Stimulated activated CD4-positive, alpha-beta T cell treated with anti-CD3 and anti-CD28 coated beads, Interleukin-4, amount 100 ng/mL, for 24 hours (primary cell): Measurements from ENCODE around the gene FOXP1.

ENCODE experiments used
- DNase-seq: peaks from one replicate; pipeline ENCODE4 v3.0.0-alpha.2; 2020

The FOXP1 gene

DNA sequence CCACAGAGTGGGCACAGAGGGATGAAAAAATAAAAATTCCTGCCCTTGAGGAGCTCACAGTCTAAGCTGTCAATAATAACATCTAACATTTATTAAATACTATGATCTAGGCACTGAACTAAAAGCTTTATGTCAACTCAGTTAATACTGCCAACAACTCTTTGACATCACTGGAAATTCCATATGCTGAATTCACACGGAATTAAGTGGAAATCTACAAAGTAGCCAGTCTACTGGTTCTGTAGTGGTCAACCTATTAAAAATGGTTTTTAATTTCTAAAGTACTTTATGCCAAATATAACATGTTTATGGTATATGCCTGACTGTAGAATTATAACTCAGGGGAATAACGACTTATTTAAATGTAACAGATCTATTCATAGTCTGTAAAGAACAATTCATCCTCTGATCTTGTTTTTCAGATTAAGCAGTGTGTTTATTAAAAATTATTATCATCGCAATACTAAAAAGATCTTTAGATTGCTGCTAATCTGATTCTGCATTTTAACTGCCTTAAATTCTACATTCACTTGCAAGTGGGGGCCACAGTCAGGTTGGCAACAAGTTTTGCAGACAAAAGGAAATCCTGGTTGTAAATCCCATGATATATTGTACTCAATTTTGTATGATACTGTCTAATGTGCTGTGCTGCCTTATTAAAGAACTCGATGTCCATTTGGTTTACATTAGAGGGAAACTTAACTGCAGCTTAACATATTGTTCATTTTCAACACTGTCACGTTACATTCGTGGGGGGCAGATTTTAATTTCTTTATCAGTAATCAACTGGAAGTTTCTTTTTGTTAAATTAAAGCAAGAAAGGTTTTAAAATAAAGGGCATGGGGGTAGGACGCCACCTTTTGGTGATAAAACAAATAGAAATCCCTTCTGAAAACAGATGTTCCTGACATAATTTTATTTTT lies 2.6 kb upstream of the FOXP1 start:
- peak; percentile 46 for DNase-seq

DNA sequence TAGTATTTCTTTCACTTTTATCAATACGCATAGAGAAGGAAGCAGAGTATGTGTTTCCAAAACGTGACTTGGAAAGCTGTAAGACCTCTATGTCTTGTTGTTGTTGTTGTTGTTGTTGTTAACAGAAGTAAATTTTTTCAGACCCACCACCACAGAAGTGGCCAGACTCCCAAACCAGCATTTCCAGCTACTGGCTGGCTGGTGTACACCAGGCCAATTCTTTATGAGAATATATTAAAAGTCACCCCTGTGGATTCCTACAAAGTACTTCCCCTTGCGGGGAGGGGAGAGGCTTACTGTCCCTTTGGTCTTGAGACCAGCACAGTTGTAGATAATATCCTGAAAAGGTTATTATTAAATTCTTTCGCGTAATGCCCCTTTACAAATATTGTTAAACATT lies 1.6 kb upstream of the FOXP1 start:
- DNase-seq, result no peak

DNA sequence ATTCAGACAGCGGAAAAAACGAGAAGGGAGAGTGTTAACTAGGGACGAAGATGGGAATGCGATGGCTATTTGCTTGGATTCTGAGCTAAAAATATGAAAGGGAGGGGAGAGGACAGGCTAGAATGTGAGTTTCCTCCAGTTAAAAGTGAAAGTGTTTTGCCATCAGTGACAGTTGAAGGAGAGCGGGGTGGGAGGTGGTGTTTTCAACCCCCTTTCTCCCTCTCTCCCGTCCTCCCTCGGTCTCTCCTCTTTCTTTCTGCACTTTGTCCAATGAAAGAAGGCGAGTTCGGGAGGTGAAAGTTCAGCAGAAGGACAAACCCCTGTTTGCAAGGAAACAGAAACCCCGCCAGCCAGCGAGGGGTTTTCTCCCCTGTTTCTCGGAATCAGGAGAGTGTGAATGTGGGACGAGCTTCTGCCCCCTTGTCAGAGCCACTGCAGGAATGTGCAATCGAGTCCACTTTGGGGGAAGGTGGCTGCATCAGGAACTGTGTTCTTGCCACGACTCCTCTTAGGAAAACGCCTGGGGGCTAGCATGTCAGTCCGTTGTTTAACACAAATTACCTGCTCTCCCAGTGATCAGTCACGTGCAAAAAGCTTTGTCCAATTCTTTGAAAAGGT lies 975 bp upstream of the FOXP1 start:
- DNase-seq, result peak; percentile 74

DNA sequence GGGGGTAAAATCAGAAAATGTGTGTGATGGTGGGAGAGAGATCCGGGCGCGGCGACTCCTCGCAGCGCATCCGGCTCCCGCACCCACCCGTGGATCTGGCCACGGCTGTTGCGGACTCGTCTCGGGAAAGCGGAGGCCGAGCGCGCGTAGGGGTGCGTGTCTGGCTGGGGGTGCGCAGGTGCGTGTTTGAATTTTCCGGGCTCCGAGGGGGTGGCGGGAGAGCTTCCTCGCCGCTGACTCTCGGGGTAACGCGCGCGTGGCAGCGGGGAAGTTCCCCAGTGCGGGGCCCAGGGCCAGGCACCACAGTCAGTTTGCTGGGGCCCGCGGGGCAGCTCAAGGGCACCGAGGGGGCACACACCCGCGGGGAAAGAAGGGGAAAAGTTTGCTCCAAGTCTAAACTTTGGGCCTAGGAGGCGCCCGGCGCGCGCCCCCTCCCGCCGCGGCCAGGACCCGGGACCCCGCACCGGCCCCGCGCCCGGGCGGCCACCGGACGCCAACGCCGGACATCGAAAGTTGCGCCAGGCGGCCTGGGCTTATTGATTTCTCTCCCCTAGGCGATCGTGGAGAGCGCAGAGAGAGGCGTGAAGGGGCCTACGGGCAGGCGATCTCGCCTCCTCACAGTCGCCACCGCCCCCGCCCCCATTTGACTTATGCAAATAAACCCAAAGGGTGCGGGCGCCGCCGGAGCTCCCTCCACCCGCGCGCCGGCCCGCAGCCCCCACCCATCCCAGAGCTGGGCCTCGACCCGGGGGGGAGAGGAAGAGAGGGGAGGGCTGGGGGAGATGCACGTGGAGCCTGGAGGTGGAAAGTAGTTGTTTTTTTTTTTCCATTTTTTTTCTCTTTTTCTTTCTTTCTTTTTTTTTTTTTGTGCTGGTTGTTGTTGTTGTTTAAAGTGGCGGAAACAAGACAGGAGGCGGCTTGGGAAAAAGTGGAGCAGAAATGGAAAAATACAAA lies 639 bp downstream of the FOXP1 start:
- DNase-seq, result peak; percentile 83

DNA sequence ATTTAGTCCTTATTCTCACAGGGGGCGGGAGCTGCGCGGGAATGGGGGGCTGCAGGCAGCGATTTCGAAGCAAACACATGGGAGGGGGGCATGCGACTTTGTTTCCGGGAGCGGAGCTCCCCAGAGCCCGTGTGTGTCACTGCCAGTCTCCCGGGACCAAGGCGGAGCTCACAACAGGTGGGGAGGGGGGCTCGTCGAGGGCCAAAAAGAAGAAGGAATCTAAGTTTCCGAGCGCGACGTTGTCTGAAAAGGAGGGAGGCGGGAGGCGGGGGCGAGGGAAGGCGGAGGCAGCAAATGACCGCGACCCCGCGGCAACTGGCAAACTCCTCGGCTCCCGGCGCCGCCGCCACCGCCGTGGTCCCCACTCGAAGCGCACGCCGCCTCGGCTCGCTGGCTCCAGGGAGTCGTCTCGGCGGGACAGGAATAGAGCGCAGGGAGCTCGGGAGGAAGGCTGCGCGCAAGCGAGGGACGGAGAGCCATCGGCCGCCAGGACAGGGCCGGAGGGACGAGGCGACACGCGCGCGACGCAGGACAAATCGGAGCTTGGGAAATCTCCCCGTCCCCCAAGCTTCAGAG lies 1.4 kb downstream of the FOXP1 start:
- peak; percentile 67 for DNase-seq

DNA sequence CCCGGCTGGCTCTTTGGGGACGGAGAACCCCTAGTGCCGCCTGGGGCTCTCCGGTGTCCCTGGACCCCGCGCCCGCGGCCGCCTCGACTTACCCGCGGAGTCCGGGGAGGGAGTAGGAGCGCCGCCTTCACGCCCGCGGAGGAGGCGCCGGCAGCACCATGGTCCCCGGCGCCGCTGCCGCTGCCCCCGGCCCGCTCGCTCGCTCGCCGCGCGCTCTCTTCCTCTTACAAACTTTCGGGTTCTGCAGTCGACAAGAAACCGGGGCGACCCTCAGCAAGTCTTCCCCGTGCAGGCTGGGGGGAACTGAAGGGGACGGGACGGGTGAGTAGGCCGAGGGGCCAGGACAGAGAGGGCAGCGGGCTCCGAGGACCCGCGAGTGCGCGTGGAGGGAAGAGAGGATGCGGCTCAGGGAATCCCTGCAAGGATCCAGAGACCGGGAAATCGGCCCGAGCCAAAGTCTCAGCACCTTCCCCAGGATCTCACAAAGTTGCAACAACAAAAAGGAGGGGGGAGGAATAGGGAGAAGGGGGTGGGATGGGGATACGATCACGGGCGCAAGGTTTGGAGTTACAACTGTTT lies 2.0 kb downstream of the FOXP1 start:
- DNase-seq, result peak; percentile 39

DNA sequence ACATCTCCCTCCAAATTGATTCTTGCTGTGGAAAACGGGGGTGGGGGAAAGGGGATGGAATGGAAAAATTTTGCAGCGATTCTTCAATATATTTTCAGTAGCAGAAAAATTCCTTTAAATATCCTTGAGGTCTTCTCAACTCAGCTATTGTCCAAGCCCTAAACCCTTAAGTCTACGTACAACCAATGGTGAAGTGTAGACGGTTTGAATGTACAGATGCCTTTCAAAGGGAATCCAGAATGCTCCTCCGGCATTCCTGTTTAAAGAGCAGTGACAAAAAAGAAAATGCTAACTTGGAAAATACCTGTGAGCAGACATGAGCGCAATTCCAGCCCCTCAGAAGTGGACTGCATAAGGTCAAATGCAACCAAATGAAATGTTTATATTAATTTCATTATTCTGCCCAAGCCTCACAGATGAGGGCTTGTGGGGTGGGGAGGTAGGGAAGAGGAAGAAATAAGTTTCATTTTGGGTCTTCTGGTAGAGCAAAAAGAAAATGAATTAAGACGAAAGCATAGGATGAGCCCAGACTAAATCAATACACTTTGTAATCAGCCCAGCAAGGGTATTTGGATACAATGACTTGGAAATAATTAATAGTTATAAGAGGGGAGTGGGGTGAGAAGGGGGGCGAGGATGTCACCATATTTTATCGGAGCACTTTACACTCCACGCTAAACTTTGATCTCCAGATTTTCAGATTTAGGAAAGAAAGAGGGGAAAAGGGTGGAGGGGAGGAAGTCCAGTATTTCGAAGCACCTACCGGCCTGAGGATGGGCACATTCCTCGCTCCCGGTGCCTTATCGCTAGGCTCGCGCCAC lies 2.7 kb downstream of the FOXP1 start:
- DNase-seq, result no peak

DNA sequence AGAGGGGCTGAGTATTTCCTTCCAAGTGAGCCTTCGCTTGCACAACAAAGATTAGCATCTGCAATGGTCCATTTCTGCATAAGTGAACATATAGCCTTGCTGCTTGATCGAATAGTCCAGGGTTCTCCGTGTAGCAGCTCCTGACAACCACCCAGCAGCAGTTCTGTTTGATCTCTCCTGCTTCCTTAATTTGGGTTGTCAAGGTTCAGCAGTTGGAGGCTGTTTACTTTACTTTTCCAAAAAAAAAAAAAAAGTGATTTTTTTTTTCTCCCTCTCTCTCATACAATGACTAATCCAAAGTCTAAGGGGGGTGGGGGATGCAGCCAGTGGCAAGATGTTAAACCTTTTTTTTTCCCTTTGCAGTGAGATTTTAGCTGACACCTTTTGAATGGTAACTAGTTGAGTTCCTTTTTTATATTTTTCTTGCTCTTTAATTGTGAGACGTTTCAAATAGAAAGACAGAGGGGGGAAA lies 3.6 kb downstream of the FOXP1 start:
- DNase-seq, result peak; percentile 13

DNA sequence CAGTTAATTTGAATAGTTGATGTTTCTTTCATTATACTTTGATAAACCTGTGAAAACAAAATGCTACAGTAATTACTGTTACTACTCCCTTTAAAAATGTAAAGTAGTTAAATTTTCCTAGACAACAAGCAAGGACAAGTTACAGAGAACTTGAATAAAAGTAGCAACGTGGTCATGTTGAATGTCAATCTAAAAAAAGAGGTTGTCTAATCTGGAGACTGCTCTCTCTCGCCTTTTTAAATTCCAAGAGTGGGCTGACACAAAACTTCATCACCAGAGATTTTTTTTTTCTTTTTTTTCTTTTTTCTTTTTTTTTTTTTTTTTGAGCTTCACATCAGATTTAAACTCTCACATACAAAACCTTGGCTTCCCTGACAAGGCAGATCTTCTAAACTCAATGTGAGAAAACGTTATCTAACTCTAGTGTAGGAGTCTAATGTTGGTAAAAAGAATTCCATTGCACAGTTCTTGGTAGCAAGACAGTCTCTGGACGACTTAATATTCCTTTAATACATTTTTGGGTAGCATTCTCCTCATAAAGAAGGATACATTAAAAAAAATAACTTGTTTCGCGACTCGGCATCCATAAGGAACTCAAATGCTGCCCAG lies 4.1 kb downstream of the FOXP1 start:
- no peak for DNase-seq

DNA sequence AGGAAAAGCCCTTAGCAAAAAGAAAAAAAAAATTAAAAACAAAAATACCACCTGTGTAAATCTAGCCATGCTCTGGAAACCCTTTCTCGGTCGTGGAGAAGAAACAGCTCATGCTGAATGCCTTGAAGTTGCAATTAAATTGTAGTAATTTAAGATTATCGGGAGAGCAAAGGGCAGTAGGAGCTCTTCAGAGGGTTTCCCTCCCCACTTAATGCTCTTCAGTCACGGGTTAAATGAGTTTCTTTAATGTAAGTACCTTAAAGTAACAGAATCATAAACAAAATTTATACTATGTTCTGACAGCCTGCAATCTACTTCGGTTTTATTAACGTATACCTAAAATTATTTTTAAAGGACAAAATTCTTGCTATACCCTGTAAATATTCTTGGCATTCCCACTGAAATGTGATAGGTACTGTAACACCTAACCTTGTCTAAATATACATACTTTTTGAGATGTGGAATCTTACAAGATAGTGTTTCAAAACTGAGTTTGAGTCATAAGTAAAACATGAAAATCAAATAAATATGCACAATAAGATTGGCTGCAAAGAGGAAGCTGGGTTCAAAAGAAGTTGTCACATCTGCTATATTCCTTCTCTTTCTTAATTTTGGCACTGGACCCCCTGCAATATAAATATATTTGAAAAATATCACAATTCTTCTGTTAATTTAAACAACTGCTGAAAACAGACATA lies 5.3 kb downstream of the FOXP1 start:
- DNase-seq, result no peak

DNA sequence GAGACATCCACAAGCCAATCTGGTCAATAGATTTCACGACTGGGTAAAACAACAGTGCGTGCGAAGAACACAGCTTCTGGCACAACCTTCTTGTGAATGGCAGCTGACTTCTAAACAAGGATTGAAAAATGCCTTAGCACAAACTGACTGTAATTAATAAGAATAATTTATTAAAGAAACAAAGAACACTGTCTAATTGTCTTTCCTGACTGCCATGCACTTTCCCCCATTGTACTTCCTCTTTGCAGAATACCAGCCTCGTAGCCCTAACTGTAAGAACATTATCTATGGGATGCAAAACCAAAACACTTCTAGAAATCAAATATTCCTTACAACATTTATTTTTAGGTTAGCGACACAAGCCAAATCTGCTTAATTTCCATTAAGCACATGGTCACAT lies 6.5 kb downstream of the FOXP1 start:
- no peak for DNase-seq

DNA sequence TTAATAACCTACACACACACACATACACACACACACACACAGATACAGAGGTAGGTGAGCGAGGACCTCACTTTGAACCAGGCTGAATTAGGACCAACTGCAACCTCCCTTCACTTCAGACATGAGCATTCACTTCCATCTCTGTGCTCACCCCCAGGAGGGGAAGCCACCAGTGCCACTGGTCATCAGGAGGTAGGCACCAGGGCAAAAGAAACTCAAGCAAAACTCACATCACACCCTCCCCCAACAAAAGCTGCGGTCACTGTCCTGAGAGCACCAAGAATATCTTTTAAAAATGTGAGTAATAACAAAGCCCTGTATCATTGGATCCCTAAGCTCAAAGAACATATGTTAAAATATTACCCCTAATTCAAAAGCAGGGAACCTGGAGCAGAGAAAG lies 8.1 kb downstream of the FOXP1 start:
- DNase-seq, result no peak

DNA sequence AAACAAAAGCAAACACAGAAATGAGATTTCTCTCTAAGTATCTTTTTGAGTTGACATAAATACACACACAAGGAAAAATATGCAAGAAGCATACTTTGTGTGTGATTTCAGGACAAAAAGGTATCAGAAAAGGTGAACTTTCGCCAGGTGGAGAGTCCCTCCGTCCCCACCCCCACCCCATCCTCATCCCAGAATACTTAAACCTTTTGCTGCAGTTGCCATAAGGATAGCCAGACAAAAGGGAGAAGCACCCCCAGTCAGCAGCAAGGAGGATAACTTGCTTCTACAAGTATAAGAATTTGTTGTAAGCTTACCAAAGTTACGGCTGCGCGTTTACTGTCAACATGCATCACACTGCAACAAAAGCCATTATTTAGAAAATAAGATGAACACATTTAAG lies 10.3 kb downstream of the FOXP1 start:
- DNase-seq, result no peak

DNA sequence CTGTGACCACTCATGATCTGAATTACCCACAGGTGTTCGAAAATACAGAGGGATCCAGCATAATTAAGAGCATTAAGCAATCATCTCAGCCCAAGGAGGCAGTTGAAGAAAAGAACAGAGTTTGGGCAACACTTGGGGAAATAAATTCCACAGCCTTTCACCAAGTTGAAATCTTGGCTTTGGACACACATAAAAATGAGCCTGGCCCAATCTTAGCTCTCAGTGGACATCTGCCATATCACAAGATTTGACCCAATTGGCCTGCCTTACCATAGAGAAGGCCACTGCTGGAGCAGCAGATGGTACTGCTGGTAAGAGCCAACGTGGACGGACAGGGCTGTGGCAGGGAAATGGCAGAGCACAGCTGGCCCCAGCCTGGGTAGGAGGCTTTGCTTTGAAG lies 13.0 kb downstream of the FOXP1 start:
- DNase-seq, result no peak

DNA sequence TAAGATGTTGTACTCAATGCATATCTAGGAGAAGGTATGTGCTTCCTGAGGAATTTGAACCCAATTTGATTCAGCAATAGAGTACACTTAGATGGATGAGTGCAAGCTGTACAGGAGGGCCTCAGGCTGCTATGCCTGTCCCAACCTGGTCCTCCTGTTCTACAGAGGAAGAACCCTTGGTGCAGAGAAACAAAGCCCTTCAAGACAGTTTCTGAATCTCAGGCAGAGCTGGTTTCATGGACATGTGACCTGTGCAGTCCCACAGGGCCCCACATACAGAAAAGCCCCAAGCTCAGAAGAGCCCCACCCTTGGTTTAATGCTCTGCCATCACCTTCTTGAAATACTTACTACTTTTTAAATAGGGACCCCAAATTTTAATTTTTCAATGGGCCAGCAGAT lies 15.3 kb downstream of the FOXP1 start:
- DNase-seq, result no peak

DNA sequence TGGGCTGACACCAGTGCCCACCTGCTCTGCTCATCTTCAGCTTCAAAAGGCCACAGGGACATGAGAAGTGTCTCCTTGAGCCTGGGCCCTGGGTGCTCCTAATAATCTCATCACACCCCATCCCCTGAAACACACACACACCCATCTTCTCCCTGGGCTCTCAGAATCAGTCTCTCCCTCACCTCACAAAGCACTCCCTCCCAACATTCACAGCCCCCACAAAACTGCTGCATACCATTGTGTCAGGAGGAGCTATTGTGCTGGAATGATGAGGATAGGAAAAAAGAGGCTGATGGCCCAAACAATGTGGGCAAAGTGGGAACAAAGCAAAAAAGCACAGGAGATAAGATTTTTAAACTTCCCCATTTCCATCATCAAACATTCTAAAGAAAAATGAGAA lies 16.8 kb downstream of the FOXP1 start:
- no peak for DNase-seq

DNA sequence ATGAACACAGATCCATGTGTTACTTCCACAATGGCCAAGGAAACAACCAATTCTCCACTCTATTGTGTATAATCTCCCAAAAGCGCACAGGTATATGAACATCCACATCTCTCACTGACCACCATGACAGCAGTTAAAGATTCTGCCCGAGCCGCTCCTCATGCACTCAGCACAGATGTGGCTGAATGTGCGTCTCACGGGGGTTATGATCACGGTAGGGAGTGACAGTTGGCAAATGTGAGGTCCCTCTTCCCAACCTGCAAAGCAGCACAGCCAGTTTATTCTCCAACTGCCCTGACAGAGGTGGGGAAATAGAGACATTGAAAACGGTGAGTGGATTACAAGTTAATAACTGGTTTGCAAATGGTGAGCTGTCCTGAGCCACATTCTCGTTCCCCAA lies 17.6 kb downstream of the FOXP1 start:
- no peak for DNase-seq

DNA sequence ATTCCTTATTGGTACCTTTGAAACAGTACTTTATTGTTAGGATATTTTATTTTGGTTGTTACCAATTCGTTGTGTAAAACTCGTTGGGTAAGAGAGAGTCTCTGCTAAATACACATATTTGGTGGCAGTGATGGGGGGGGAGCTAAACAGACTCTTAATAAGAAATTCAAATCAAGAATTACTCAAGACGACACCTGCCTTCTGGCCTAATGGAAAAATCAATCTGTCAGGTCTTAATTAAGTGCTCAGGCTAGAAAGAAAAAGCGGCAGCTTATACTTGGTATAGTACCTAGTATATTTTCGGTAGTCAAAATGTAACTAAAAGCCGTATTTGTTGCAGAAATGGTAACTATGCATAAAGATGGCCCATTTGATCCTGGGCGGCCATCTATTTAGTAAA lies 18.2 kb downstream of the FOXP1 start:
- DNase-seq, result no peak

DNA sequence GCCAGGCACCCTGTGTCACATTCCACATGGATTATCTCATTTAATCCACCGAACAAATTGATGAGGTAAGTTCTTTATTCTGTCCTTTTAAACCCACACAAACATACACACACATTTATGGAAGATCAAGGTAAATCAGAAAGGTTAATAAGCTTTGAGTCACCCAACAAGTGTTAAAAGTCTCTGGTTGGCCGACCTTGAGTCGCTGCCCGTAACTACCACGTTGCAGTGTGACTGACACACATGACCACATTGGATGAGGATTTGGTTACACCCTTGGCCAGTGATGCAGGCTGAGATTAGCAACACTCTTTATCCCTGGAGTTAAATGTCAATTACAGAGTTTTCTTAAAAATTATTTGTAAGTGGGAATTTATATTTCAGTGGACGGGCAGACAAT lies 19.2 kb downstream of the FOXP1 start:
- no peak for DNase-seq

DNA sequence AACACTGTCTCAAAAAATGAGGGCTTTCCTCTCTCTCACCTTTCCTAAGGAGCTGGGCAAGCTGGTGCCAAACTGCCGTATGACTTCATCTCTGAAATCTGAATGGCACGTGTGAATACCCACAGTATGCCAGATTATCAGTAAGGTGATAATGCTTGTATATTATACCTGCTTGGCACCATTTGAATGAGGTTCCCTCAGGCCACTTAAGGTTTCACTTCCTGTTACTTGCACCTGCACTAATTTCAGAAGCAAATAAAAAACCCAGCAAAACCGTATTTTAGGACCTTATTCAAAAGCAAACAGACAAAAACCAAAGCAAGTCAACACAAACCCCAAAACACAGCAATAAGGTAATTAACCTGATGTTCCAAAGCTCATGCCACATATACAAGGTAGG lies 19.7 kb downstream of the FOXP1 start:
- DNase-seq, result no peak

DNA sequence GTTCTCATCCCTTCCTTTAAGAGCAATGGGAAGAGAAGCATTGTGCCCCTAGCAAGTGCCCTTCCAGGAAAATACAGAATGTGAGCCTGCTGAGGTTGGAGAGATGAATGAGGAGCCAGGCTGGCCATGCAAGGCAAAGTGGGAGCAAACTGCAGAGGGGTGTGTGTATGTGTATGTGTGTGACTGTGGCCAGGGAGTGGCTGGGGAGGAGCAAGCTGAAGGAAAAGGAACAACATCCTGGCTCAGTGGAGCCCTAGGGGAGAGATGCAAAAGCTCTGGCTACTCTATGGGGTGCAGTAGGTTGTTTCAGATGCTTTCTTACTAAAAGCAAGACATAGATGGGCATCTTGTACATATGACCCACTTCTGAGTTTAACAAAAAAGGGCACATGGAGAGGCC lies 20.6 kb downstream of the FOXP1 start:
- no peak for DNase-seq
